ES-I3 (cell line): ENCODE measurements around the gene TRMT112.

Experiments used
- H3K36me3 ChIP-seq: 2 replicates; pipeline ENCODE4 v1.6.1; 2013; ENCODE audit warnings: mild to moderate bottlenecking, low read length, control low read depth, moderate library complexity; ENCODE audit not compliant: insufficient read depth
- H3K4me1 ChIP-seq: 2 replicates; pipeline ENCODE4 v1.6.1; 2013; ENCODE audit warnings: mild to moderate bottlenecking, control low read depth, low read length; ENCODE audit not compliant: insufficient read depth
- H3K9ac ChIP-seq: 2 replicates; pipeline ENCODE4 v1.6.1; 2013; ENCODE audit warnings: low read depth, mild to moderate bottlenecking, low read length, moderate library complexity
- H3K9me3 ChIP-seq: 2 replicates; pipeline ENCODE4 v1.6.1; 2013; ENCODE audit warnings: mild to moderate bottlenecking, low read length, moderate library complexity; ENCODE audit not compliant: control insufficient read depth, insufficient read depth

The TRMT112 gene

DNA sequence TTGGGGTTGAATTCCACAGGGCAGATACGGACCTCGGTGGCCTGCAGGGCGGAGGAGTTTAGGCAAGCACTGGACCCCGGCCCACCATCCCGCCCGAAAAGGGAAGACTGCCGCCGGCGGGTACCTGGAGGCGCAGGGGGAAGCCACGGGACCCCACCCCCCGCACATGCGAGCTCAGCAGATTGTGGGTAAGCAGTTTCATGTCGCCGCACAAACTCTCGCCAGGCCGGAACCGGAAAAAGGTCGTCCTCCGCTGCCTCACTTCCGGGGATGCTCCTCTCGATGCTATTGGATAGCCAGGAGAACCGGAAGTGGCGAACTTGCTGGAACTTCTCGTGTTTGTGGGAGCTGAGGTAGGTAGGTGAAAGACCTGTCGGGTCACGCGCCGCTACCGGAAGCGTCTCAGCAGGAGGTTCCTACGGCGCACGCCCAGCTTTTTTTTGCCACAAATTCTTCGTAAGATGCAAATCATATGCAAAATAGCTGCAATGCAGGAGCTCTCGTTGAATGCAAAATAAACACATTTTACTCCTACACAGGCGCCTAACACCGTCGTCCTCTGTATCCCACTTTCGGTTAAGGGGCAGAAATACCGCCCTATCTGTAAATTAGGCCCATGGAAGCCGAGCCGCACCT lies at the start of gene TRMT112:
Gene TRMT112 (minus strand): TSS at position 235 of the 636 bp plus-strand sequence. CDS start 33 bp downstream, at position 202.
- peaks cover 4% of the 10 kb centered on the region; the same call in 1 of the 2 replicates for H3K36me3 ChIP-seq

DNA sequence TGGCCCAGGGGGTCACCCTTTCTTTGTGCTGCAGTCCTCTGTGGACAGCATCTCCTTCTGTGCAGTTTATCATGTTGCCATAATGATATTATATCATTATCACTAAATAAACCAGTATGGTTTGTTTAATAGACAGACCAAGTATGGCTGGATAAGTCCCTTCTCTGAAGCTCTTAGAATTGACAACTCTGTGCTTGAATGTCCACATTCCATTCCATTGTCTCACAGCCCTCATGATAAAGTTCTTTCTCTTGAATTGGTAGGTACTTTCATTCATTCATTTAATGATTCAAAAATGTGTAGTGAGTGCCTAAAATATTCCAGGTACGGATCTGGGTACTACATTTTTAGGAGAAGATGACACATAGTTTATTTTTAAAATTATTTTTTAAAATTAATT lies 49.4 kb upstream of the TRMT112 start:
- Histone ChIP-seq H3K36me3 (peaks cover 6% of the 10 kb centered on the region; the same call in 1 of the 2 replicates), H3K4me1 (no peaks in the 10 kb centered on the region)

More for the DNA sequence above, at the start of gene TRMT112:
- H3K9me3 ChIP-seq, result no peaks in the 10 kb centered on the region
- H3K4me1 ChIP-seq, result peaks cover 1% of the 10 kb centered on the region; the same call in 1 of the 2 replicates
- peak within 1 kb of the TSS; percentile 81 for H3K9ac ChIP-seq

DNA sequence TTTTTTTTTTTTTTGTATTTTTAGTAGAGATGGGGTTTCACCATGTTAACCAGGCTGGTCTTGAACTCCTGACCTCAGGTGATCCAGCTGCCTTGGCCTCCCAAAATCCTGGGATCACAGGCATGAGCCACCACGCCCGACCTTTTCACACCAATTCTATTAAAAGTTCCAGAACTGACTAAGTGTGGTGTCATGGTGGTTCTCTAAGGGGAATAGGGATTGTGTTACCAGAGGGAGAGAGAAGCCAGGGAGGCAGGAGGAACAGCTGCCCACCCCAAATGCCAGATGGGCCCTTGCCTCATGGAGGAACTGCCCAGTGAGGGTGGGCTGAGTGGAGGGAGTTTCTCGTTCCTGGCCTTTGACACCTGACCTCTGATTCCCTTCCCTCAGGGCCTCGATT lies 47.6 kb upstream of the TRMT112 start:
- H3K4me1 ChIP-seq, result no peaks in the 10 kb centered on the region
- no peaks in the 10 kb centered on the region for H3K9me3 ChIP-seq
- peaks cover 6% of the 10 kb centered on the region; the same call in 1 of the 2 replicates for H3K36me3 ChIP-seq
- no peak overlapping the region for H3K9ac ChIP-seq

More for the DNA sequence above, 49.4 kb upstream of the TRMT112 start:
- Histone ChIP-seq H3K9ac (no peak overlapping the region), H3K9me3 (no peaks in the 10 kb centered on the region)

DNA sequence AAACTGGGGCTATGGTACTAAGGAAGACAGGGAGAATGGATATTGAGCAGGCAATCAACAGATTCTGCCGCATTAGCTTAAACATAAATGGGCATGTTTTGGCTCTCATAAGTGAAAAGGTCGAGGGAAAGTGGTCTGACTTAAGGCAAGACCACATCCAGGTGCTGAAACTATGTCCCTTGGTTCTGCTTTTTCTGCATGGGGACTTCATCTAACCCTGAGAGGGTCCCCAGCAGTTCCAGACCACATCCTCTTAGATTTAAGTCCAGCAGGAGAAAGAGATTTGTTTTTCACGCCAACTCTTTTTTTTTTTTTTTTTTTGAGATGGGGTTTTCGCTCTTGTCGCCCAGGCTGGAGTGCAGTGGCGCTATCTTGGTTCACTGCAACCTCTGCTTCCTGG lies 47.1 kb upstream of the TRMT112 start:
- Histone ChIP-seq H3K4me1 (no peaks in the 10 kb centered on the region), H3K36me3 (peaks cover 6% of the 10 kb centered on the region; the same call in 1 of the 2 replicates), H3K9ac (no peak overlapping the region), H3K9me3 (no peaks in the 10 kb centered on the region)

DNA sequence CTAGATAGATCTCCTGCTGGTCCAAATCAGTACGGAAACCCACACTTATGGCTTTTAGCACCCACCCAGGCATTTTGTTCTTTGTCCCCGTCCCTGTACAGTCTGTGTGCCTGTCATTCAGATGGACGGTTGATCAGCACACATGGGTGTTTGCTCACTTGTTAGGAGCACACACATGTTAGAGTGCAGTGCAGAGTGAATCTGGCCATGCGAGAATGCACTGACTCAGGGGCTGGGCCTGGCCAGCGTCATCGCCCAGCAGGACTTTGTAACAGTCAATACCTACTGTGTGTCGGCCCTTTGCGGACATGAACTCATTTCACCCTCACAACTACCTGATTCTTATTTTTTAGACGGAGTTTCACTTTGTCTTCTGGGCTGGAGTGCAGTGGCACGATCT lies 45.0 kb upstream of the TRMT112 start:
- Histone ChIP-seq H3K9ac (no peak overlapping the region), H3K9me3 (no peaks in the 10 kb centered on the region), H3K4me1 (peaks cover 14% of the 10 kb centered on the region; the same call in 1 of the 2 replicates), H3K36me3 (peaks cover 6% of the 10 kb centered on the region; the same call in 1 of the 2 replicates)

DNA sequence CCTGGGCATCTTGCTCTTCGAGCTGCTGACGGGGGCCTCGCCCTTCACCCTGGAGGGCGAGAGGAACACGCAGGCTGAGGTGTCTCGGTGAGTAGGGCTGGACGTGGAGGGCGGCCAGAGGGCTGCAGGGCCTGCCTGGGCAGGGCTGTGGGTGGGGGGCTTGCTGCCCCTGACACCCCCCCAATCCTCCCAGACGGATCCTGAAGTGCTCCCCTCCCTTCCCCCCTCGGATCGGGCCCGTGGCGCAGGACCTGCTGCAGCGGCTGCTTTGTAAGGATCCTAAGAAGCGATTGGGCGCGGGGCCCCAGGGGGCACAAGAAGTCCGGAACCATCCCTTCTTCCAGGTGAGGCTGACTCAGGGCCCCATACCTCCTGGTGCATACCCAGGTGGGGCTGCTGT lies 44.3 kb upstream of the TRMT112 start:
- no peak overlapping the region for H3K9ac ChIP-seq
- no peaks in the 10 kb centered on the region for H3K9me3 ChIP-seq
- H3K4me1 ChIP-seq, result peaks cover 18% of the 10 kb centered on the region; the same call in 1 of the 2 replicates
- peaks cover 6% of the 10 kb centered on the region; the same call in 1 of the 2 replicates for H3K36me3 ChIP-seq

DNA sequence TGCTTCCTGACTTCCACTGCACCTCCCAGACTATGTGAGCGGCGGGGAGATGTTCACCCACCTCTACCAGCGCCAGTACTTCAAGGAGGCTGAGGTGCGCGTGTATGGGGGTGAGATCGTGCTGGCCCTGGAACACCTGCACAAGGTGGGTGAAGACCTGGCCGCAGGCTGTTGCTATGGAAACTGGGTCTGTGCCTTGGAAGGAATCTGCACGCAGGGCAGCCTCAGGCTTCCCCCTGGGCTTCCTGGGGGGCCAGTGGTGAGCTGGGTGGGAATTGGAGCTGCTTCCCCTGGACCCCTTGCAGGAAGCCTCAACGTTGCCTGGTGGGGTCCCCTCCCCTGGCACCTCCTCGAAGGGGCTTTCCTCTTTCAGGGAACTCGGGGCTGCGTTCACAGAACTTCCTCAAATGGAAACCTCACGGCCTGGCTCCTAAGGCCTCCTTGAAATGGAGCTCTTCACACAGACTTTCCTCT lies 43.1 kb upstream of the TRMT112 start:
- H3K36me3 ChIP-seq, result 0 out of 2 replicates have a peak, but pooled peaks cover 3% of the 10 kb centered on the region
- H3K4me1 ChIP-seq, result peaks cover 23% of the 10 kb centered on the region; the same call in 1 of the 2 replicates
- no peak overlapping the region for H3K9ac ChIP-seq
- H3K9me3 ChIP-seq, result no peaks in the 10 kb centered on the region

DNA sequence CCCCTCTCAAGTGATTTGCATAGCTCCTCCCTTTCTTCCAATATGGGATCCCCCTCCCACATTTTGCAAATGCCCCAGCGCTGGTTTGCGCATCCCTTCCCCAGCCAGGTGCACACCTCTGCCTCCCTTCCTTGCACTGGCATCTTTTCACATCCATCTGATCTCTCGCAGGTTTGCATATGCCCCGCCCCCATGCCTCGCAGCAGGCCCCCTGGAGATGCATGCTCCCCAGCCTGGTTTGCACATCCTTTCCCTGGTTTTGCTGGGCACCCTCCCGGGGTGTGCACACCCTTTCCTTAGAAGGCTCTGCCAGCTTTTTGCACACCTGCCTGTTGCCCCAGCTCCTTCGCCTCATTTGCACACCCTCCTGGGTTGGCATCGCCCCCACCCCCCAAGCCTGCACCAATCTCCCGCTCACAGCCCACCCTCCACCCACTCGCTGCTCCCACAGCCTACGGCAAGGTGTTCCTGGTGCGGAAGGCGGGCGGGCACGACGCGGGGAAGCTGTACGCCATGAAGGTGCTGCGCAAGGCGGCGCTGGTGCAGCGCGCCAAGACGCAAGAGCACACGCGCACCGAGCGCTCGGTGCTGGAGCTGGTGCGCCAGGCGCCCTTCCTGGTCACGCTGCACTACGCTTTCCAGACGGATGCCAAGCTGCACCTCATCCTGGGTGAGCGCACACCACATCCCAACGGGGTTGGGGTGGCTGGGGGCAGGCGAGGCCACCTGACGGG lies 42.5 kb upstream of the TRMT112 start:
- peak overlapping the region; percentile 86 for H3K9ac ChIP-seq
- 0 out of 2 replicates have a peak, but pooled peaks cover 3% of the 10 kb centered on the region for H3K36me3 ChIP-seq
- H3K4me1 ChIP-seq, result peaks cover 26% of the 10 kb centered on the region; the same call in 1 of the 2 replicates
- no peaks in the 10 kb centered on the region for H3K9me3 ChIP-seq

DNA sequence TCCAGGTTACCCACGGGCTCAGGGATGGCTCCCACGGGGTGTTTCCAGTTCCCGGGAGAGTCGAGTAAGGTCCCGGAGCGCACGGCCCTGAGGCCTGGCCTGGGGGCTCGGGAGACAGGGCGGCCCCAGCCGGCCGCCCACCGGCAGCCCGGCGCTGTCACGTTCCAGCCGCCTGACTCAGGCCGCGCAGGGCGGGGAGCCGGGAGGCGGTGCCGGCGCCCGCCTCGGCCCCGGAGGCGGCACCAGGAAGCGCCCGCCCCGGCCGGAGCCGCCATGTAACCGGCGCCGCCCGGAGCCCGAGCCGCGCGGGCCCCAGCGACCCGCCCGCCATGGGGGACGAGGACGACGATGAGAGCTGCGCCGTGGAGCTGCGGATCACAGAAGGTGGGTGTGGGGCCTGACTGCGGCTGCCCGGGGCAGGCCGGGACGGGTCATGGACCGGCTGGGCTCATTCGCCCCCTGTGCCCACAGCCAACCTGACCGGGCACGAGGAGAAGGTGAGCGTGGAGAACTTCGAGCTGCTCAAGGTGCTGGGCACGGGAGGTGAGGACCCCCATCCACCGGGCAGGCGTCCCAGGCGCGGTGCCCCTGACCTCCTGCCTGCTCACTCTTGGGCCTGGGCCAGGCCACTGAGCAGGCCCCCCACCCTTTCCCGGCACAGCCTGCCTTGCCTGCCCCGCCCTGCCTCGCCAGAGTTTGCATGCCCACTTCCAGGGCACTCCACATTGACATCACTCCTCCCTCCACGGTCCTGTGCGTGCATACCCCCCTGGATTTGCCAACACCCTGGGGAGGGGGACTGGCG lies 41.8 kb upstream of the TRMT112 start, which contains the start of gene RPS6KA4:
Gene RPS6KA4 (plus strand): TSS at position 256 of the 805 bp plus-strand sequence. CDS start 74 bp downstream, at position 330.
- peak within 1 kb of the TSS; percentile 86 for H3K9ac ChIP-seq
- H3K4me1 ChIP-seq, result peaks cover 26% of the 10 kb centered on the region; the same call in 1 of the 2 replicates
- H3K9me3 ChIP-seq, result no peaks in the 10 kb centered on the region
- H3K36me3 ChIP-seq, result 0 out of 2 replicates have a peak, but pooled peaks cover 3% of the 10 kb centered on the region

DNA sequence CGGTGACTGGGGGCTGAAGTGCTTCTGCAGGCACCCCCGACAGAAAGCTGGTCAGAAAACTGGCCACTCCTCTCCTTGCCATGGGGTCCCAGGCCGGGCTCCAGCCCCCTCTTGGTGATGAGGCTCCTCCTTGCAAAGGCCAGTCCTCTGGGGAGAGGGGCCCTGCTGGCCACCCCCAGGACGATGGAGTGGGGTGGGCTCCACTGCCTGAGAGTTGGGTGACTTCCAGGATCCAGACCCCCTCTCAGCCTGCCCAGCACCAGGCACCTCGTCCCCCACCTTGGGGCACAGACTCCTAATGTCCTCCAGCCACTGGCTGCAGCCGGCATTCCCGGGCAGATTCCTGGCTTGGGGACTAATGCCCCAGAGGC lies 41.2 kb upstream of the TRMT112 start:
- H3K9ac ChIP-seq, result peak overlapping the region; percentile 86
- H3K9me3 ChIP-seq, result no peaks in the 10 kb centered on the region
- H3K4me1 ChIP-seq, result peaks cover 26% of the 10 kb centered on the region; the same call in 1 of the 2 replicates
- H3K36me3 ChIP-seq, result 0 out of 2 replicates have a peak, but pooled peaks cover 3% of the 10 kb centered on the region

DNA sequence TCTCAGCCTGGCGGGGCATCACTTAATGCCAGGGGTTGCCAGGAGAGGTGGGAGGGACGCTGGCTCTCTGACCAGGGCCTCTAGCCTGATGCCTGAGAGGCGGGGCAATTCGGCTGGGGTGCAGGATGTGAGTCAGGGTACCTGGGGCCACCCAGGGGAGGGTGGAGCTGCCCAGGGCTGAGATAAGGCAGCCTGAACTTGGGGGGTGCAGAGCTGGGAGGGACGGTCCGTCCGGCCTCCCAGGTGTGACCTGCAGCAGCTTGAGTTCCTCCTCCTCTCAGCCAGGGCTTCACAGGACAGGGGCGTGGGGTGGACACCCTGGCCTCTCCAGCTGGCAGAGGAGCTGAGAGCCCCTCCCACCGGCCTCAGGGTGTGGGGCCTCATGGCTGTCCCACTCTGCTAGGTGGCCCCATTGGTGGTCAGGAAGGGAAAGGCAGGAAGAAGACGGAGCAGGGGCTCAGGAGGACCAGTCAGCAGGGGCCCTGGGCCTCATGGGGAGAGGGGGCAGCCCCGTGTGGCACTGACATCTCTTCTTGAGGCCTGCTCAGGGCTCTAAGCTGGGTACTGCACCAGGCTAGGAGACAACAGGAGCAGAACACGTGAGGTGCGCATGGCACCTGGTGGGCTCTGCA lies 40.7 kb upstream of the TRMT112 start:
- 0 out of 2 replicates have a peak, but pooled peaks cover 3% of the 10 kb centered on the region for H3K36me3 ChIP-seq
- H3K4me1 ChIP-seq, result peaks cover 26% of the 10 kb centered on the region; the same call in 1 of the 2 replicates
- H3K9me3 ChIP-seq, result no peaks in the 10 kb centered on the region
- peak overlapping the region; percentile 86 for H3K9ac ChIP-seq

DNA sequence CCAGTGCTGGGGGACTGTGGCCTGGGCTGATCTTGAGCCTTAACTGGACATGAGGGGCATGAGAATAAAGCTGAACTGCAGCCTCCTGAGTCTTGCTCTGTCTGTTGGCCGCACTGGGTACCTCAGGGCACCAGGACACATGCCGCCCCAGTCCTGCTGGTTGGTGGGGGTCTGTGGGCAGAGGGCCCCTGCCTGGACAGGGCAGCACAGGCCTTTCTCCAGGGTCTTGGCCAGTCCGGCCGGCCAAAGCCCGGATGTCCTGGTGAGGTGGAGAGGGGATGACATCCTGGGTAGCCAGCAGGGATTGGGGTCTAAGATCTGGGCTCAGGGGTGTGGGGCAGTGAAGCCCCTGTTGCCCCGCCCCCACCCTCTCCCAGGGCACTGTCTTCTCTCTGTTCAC lies 40.1 kb upstream of the TRMT112 start:
- H3K4me1 ChIP-seq, result peaks cover 26% of the 10 kb centered on the region; the same call in 1 of the 2 replicates
- H3K9me3 ChIP-seq, result no peaks in the 10 kb centered on the region
- H3K36me3 ChIP-seq, result 0 out of 2 replicates have a peak, but pooled peaks cover 3% of the 10 kb centered on the region
- no peak overlapping the region for H3K9ac ChIP-seq
